ENCODE results near the gene CHSY3.

Gene CHSY3

DNA sequence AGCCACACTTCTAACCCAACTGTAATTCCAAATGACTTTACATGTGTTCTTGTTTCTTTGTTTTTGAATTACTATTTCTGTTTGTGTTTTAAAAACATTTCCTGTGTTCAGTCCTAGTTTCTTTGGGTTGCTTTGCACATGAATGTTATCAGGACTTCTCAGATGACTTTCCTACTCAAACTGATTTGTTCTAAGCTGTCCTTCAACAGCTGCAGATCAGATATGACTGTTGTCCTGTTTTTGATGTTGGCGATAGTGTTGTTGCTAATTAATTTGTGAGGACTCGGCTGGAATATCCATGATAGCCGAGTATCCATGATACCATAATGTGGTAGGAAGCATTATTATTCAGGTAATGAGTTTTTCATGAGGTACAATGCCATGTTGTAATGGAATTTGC is 98.6 kb downstream of the CHSY3 start:
- no peak overlapping the region for H3K27ac ChIP-seq
- ChIA-PET POLR2A (ENCODE audit: low non-redundant PET) (no interaction called here), CTCF (no interaction called here)
- no peak for DNase-seq (ENCODE audit: low spot score)
- TF ChIP-seq, protein P1, sequence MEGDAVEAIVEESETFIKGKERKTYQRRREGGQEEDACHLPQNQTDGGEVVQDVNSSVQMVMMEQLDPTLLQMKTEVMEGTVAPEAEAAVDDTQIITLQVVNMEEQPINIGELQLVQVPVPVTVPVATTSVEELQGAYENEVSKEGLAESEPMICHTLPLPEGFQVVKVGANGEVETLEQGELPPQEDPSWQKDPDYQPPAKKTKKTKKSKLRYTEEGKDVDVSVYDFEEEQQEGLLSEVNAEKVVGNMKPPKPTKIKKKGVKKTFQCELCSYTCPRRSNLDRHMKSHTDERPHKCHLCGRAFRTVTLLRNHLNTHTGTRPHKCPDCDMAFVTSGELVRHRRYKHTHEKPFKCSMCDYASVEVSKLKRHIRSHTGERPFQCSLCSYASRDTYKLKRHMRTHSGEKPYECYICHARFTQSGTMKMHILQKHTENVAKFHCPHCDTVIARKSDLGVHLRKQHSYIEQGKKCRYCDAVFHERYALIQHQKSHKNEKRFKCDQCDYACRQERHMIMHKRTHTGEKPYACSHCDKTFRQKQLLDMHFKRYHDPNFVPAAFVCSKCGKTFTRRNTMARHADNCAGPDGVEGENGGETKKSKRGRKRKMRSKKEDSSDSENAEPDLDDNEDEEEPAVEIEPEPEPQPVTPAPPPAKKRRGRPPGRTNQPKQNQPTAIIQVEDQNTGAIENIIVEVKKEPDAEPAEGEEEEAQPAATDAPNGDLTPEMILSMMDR (conservative IDR thresholded peaks at IDR 0.05; ENCODE audit: low read depth): no peak

DNA sequence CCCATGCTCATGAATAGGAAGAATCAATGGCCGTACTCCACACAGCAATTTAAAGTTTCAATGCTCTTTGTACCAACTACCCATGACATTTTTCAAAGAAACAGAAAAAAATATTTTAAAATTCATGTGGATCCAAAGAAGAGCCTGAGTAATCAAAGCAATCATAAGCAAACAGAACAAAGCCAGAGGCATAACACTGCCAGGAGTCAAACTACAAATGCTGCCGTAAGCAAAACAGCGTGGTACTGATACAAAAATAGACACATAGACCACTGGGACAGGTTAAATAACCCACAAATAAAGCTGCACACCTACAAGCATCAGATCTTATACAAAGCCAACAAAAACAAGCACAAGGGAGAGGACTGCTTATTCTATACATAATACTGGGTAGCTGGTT is 107.7 kb downstream of the CHSY3 start:
- no peak for DNase-seq (ENCODE audit: low spot score)
- TF ChIP-seq, protein P1 (conservative IDR thresholded peaks at IDR 0.05; ENCODE audit: low read depth): no peak
- POLR2A ChIA-PET (ENCODE audit: low non-redundant PET): no interaction called here
- H3K27ac ChIP-seq: no peak overlapping the region
- CTCF ChIA-PET: no interaction called here

DNA sequence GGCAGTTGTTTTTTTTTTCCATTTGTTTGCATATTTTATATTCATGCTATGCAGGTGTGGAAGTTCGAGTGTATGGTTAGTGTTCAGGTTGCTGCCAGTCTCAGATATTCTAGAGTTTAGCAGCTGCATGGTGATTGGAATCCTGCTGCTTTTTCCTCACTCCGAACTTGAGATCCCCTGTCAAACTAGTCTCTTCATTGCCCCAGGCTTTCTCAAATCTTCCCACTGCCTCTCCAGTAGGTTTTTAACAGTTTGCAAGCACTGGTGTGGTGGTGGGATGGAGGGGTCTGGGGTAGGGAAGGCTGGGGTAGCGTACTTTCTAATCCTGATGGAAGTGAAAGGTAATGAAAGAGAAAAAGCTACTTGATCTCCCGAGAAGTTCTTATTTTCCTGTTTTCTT is 112.9 kb downstream of the CHSY3 start:
- ChIA-PET CTCF (no interaction called here), POLR2A (ENCODE audit: low non-redundant PET) (no interaction called here)
- no peak for DNase-seq (ENCODE audit: low spot score)
- no peak overlapping the region for H3K27ac ChIP-seq
- TF ChIP-seq, protein P1 (conservative IDR thresholded peaks at IDR 0.05; ENCODE audit: low read depth): no peak

DNA sequence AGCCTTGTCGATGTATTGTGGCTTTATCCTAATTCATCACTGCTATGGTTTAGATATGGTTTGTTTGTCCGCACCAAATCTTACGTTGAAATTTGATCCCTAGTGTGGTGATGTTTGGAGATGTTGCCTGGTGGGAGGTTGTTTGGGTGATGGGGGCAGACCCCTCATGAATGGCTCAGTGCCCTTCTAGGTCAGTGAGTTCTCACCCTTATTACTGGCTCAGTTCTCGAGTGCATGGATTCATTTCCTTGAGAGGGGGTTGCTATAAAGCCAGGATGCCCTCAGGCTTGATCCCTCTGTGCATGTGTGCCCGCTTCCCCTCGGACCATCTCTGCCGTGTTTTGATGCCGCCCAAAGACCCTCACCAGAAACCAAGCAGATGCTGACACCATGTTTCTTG is 114.4 kb downstream of the CHSY3 start:
- ChIA-PET POLR2A (ENCODE audit: low non-redundant PET) (no interaction called here), CTCF (no interaction called here)
- no peak overlapping the region for H3K27ac ChIP-seq
- no peak for DNase-seq (ENCODE audit: low spot score)
- TF ChIP-seq, protein P1 (conservative IDR thresholded peaks at IDR 0.05; ENCODE audit: low read depth): no peak

DNA sequence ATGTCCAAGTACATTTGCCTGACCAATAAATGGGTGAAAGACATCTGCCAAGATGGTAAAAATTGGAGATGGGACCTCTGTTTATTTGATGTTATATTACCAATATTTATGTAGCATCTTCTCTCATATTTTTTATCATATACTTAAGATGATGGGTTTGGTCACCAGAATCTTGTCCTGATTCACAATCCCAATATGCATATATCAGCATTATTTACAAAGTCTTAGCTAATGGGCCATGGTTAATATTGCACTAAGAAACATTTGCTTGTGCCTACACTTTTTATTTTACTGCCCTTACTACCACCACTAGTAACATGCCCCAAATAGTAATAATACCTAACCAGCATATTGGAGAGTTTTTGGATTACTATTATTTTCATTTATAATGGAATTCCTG is 116.7 kb downstream of the CHSY3 start:
- TF ChIP-seq, protein P1 (conservative IDR thresholded peaks at IDR 0.05; ENCODE audit: low read depth): no peak
- ChIA-PET POLR2A (ENCODE audit: low non-redundant PET) (no interaction called here), CTCF (interaction anchor here (0.5 kb wide), 1 partner anchor 1292 kb away, joined by 3 read pairs; no protein-coding TSS in a partner anchor)
- DNase-seq (ENCODE audit: low spot score): no peak
- H3K27ac ChIP-seq: no peak overlapping the region

DNA sequence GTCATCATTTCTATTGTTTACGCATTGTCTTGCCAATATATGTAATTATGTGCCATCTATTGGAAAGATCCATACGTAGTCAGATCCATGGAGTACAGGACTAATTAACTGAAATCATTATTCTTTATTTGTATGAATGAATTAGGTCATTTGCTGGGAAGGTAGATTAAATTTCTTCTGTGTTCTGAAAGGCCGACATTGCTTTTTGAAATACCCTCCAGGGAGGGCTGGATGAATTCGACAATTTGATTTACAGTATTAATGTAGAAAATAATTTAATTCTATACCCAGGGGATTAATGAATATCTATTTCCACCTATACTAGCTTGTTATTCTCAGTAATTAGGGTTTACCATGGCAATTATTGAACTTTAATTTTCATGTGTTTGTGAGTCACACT is 117.6 kb downstream of the CHSY3 start:
- TF ChIP-seq, protein P1 (conservative IDR thresholded peaks at IDR 0.05; ENCODE audit: low read depth): no peak
- DNase-seq (ENCODE audit: low spot score): no peak
- POLR2A ChIA-PET (ENCODE audit: low non-redundant PET): no interaction called here

DNA sequence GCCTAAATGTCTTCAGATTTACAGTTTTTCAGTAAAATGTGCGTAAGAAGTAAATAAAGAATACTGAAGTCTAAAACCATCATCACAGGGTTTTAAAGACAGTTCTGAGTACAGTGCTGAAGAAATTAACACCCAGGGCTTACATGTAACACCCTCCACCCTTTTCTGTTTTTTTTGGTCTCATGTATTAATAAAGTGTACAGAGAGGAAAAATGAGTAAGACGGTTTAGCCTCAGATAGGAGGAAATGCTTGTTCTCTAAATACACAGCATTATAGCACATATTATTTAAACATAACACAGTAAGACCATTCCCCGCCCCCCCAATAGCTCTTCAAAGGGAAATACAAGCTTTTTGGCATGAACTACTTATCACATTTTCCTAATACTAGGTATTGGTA is 119.3 kb downstream of the CHSY3 start:
- CTCF ChIA-PET: interaction anchor here (0.6 to 0.7 kb wide), 2 partner anchors 594 to 1430 kb away, joined by 3 to 5 read pairs; no protein-coding TSS in a partner anchor
- POLR2A ChIA-PET (ENCODE audit: low non-redundant PET): no interaction called here
- no peak overlapping the region for H3K27ac ChIP-seq
- no peak for DNase-seq (ENCODE audit: low spot score)
- TF ChIP-seq, protein P1 (conservative IDR thresholded peaks at IDR 0.05; ENCODE audit: low read depth): no peak

More for the DNA sequence above, 117.6 kb downstream of the CHSY3 start:
- no peak overlapping the region for H3K27ac ChIP-seq
- CTCF ChIA-PET: no interaction called here
